Gastroesophageal sphincter (tissue), 3 donors: Measurements from ENCODE around the gene TRIM29.

Experiments
- CTCF ChIP-seq, 4 experiments: fragments of 200-600 bp in 2 of 4; fragments of 450-650 bp in 2 of 4; sonication (generic) in 1 of 4; IDR thresholded peaks; one replicate each; pipeline ENCODE4 v1.5.1; 2017 to 2019; ENCODE audit warnings: antibody characterized with exemption in 4 of 4, mild to moderate bottlenecking in 2 of 4, moderate library complexity in 2 of 4
- POLR2AphosphoS5 ChIP-seq: sonication (generic); formaldehyde crosslinking; IDR thresholded peaks from one replicate; pipeline ENCODE4 v1.6.1; 2017; ENCODE audit warnings: antibody characterized with exemption

DNA sequence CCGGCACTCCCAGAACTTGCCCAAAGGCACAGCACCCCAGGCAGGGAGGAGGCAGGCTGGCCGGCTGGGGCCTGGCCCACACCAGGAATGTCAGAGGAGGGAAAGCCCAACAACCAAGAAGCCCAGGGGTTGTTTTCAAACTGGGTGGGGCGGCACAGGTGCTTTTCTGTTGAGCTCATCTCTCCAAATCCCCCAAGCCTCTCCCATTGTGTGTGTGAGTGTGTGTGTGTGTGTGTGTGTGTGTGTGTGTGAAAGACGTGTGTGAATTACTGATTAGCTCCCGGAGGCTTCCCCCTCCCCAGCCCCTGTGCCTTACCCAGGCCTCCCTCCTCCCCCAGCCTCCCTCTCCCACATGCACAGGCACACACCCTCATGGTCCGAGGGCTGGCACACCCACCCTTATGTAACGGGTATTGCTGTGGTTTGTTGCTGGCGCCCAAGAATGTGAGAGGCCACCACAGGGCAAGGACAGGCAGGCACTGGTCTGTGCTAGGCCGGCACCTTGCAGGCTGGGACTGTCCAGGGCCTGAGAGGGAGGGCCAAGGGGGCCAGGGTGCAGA is 15.9 kb downstream of the TRIM29 start:
- no peak for TF ChIP-seq CTCF (IDR thresholded peaks at IDR 0.05)
- no peak for TF ChIP-seq POLR2AphosphoS5
